ENCODE results near the gene THSD4.

DNA sequence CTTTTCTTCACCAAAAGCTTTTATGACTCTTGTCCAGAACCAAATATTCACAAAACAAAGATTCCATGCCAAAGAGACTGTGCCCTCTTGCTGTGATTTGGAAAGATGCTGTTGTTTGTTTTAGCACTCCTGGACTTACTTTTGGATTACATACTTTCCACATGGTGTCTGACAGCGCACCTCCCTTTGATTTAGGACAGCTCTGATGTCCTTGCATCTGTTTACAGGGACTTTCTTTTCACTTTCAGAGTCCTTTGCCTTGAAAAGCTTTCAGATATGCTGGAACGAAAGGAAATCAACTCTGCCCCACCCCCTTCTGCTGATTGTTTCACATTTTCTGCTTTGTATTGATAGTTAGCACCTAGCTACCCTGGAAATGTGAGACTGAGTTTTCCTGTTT lies 562.1 kb downstream of the THSD4 start:
- TF ChIP-seq, protein P1, sequence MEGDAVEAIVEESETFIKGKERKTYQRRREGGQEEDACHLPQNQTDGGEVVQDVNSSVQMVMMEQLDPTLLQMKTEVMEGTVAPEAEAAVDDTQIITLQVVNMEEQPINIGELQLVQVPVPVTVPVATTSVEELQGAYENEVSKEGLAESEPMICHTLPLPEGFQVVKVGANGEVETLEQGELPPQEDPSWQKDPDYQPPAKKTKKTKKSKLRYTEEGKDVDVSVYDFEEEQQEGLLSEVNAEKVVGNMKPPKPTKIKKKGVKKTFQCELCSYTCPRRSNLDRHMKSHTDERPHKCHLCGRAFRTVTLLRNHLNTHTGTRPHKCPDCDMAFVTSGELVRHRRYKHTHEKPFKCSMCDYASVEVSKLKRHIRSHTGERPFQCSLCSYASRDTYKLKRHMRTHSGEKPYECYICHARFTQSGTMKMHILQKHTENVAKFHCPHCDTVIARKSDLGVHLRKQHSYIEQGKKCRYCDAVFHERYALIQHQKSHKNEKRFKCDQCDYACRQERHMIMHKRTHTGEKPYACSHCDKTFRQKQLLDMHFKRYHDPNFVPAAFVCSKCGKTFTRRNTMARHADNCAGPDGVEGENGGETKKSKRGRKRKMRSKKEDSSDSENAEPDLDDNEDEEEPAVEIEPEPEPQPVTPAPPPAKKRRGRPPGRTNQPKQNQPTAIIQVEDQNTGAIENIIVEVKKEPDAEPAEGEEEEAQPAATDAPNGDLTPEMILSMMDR (conservative IDR thresholded peaks at IDR 0.05), result no peak
- TF ChIP-seq ZFX (IDR thresholded peaks at IDR 0.05), result no peak

Data from C4-2B (cell line).